ENCODE data around the gene PRRC1. TPM values are rescaled to one million over a fixed set of nuclear protein-coding genes. Genes with fewer than 3 reads are reported as not detected.

Gene PRRC1
- total RNA-seq, 4 donors from 2014 or later: 20.3 to 29.8 (median 24.8) TPM

GRCh38 chr5:127599320-127599719, 81.9 kb downstream of the PRRC1 start:
- Histone ChIP-seq H3K27me3 (no peaks in the 10 kb centered on the region), H3K27ac (replicated peaks in 1 of 4) (peak overlapping the region in 1 of 4 donors; percentile 9), H3K4me3 (no peak overlapping the region), H3K36me3 (no peaks in the 10 kb centered on the region), H3K4me1 (peaks cover 3 to 31% (median 28%) of the 10 kb centered on the region in 4 donors), H3K9me3 (no peaks in the 10 kb centered on the region)
- DNase-seq (ENCODE audit: extremely low spot score): peak; percentile 87
- intact Hi-C loops (cut with DNase I): no loop called here
- TF ChIP-seq EP300 (IDR thresholded peaks at IDR 0.05) (no peak), POLR2A (IDR thresholded peaks at IDR 0.05; ENCODE audit: low read depth) (no peak), CTCF (IDR thresholded peaks at IDR 0.05) (no peak), POLR2AphosphoS5 (IDR thresholded peaks at IDR 0.05) (no peak)
- 77% methylated on average over 3 of the region's 3 CpGs for WGBS

GRCh38 chr5:127599847-127600246, 82.4 kb downstream of the PRRC1 start:
- Histone ChIP-seq H3K36me3 (no peaks in the 10 kb centered on the region), H3K4me3 (no peak overlapping the region), H3K27me3 (no peaks in the 10 kb centered on the region), H3K4me1 (peaks cover 3 to 31% (median 28%) of the 10 kb centered on the region in 4 donors), H3K27ac (replicated peaks in 1 of 4) (peak overlapping the region in 1 of 4 donors; percentile 9), H3K9me3 (no peaks in the 10 kb centered on the region)
- intact Hi-C loops (cut with DNase I): no loop called here
- TF ChIP-seq EP300 (IDR thresholded peaks at IDR 0.05) (no peak), POLR2AphosphoS5 (IDR thresholded peaks at IDR 0.05) (no peak), POLR2A (IDR thresholded peaks at IDR 0.05; ENCODE audit: low read depth) (no peak), CTCF (IDR thresholded peaks at IDR 0.05) (no peak)
- DNase-seq (ENCODE audit: extremely low spot score): peak; percentile 78
- WGBS: 58% methylated on average over 4 of the region's 4 CpGs

GRCh38 chr5:127601111-127601510, 83.7 kb downstream of the PRRC1 start:
- Histone ChIP-seq H3K9me3 (no peaks in the 10 kb centered on the region), H3K27ac (replicated peaks in 1 of 4) (no peak overlapping the region), H3K27me3 (no peaks in the 10 kb centered on the region), H3K4me1 (peaks cover 3 to 38% (median 33%) of the 10 kb centered on the region in 4 donors), H3K4me3 (no peak overlapping the region), H3K36me3 (no peaks in the 10 kb centered on the region)
- DNase-seq (ENCODE audit: extremely low spot score): no peak
- 58% methylated on average over 1 of the region's 1 CpG for WGBS
- intact Hi-C loops (cut with DNase I): no loop called here
- no peak for TF ChIP-seq POLR2A (IDR thresholded peaks at IDR 0.05; ENCODE audit: low read depth)
- no peak for TF ChIP-seq EP300 (IDR thresholded peaks at IDR 0.05)
- no peak for TF ChIP-seq CTCF (IDR thresholded peaks at IDR 0.05)
- TF ChIP-seq POLR2AphosphoS5 (IDR thresholded peaks at IDR 0.05): no peak

GRCh38 chr5:127601601-127602000, 84.2 kb downstream of the PRRC1 start:
- H3K4me3 ChIP-seq: no peak overlapping the region
- H3K9me3 ChIP-seq: no peaks in the 10 kb centered on the region
- H3K36me3 ChIP-seq: no peaks in the 10 kb centered on the region
- H3K27me3 ChIP-seq: no peaks in the 10 kb centered on the region
- intact Hi-C loops (cut with DNase I): no loop called here
- TF ChIP-seq EP300 (IDR thresholded peaks at IDR 0.05): no peak
- no peak for TF ChIP-seq CTCF (IDR thresholded peaks at IDR 0.05)
- no peak for TF ChIP-seq POLR2AphosphoS5 (IDR thresholded peaks at IDR 0.05)
- TF ChIP-seq POLR2A (IDR thresholded peaks at IDR 0.05; ENCODE audit: low read depth): no peak
- peaks cover 3 to 39% (median 35%) of the 10 kb centered on the region in 4 donors for H3K4me1 ChIP-seq
- DNase-seq (ENCODE audit: extremely low spot score): no peak
- H3K27ac ChIP-seq (replicated peaks in 1 of 4): no peak overlapping the region
- WGBS: 83% methylated on average over 4 of the region's 4 CpGs

- H3K27ac ChIP-seq (replicated peaks in 1 of 4): peak overlapping the region in 1 of 4 donors; percentile 38
These were observed 85.0 kb downstream of the PRRC1 start for GRCh38 chr5:127602481-127602880.

More at GRCh38 chr5:127602481-127602880, 85.0 kb downstream of the PRRC1 start:
- no peaks in the 10 kb centered on the region for H3K36me3 ChIP-seq
- no peaks in the 10 kb centered on the region for H3K27me3 ChIP-seq
- TF ChIP-seq POLR2AphosphoS5 (IDR thresholded peaks at IDR 0.05) (no peak), CTCF (IDR thresholded peaks at IDR 0.05) (no peak), POLR2A (IDR thresholded peaks at IDR 0.05; ENCODE audit: low read depth) (no peak), EP300 (IDR thresholded peaks at IDR 0.05) (no peak)
- no peak overlapping the region for H3K4me3 ChIP-seq
- intact Hi-C loops (cut with DNase I): no loop called here
- WGBS: 98% methylated on average over 3 of the region's 3 CpGs
- H3K4me1 ChIP-seq: peaks cover 3 to 39% (median 35%) of the 10 kb centered on the region in 4 donors
- H3K9me3 ChIP-seq: no peaks in the 10 kb centered on the region
- DNase-seq (ENCODE audit: extremely low spot score): no peak
